Panc1 (cell line): ENCODE measurements around the gene MOV10. TPM values are rescaled to one million over a fixed set of nuclear protein-coding genes. Genes with fewer than 3 reads are reported as not detected.
"Not testable (repeated sequence)": the region's sequence is repeated elsewhere in the genome, so short reads cannot be mapped to it uniquely, and the experiment has no call there.

ENCODE experiments used
- ATAC-seq: fragments of 200-7000 bp; cut with Tn5 transposase; 2 replicates; pipeline ENCODE4 v1.9.1; 2020; ENCODE audit warnings: mild to moderate bottlenecking, moderate library complexity
- BruUV-seq: library from RNA; stranded (reverse); fragments of 400-500 nt; replicated peaks from 2 replicates; lab custom pipeline; 2021; lab: Mats Ljungman, UMichigan
- CTCF ChIA-PET: fragments of 300-600 bp; sonication (Branson Sonifier 250); formaldehyde crosslinking; loops from one replicate; lab custom pipeline; 2022; ENCODE audit warnings: antibody characterized with exemption; lab: Charles Lee
- POLR2A ChIA-PET: fragments of 300-600 bp; sonication (Branson Sonifier 250); formaldehyde crosslinking; loops from one replicate; lab custom pipeline; 2022; ENCODE audit warnings: antibody characterized with exemption; lab: Charles Lee
- DNase-seq: peaks from one replicate; pipeline ENCODE4 v3.0.0-alpha.2; 2010; ENCODE audit warnings: low read depth, low spot score
- H3K27ac ChIP-seq: 2 replicates; pipeline ENCODE4 v1.5.1; 2011; ENCODE audit warnings: mild to moderate bottlenecking, low read length, inconsistent platforms
- H3K27me3 ChIP-seq: fragments of 200-500 bp; sonication (Bioruptor generic); 2 replicates; pipeline ENCODE4 v1.6.0; 2014; ENCODE audit warnings: low read length, inconsistent platforms; ENCODE audit not compliant: control insufficient read depth, insufficient read depth
- H3K36me3 ChIP-seq: fragments of 200-500 bp; sonication (Bioruptor generic); 2 replicates; pipeline ENCODE4 v1.5.1; 2014; ENCODE audit warnings: inconsistent platforms, mild to moderate bottlenecking, low read length, moderate library complexity; ENCODE audit not compliant: control insufficient read depth, insufficient read depth
- H3K4me1 ChIP-seq: 2 replicates; pipeline ENCODE4 v1.5.1; 2011; ENCODE audit warnings: inconsistent platforms, mild to moderate bottlenecking, low read length, moderate library complexity; ENCODE audit not compliant: control insufficient read depth, insufficient read depth
- H3K4me3 ChIP-seq, 2 experiments: 2 replicates each; pipeline ENCODE4 v1.5.1; 2011 to 2012; ENCODE audit warnings: low read depth in 2 of 2, low read length in 2 of 2, mild to moderate bottlenecking in 2 of 2, inconsistent platforms in 1 of 2, moderate library complexity in 1 of 2
- H3K9me3 ChIP-seq: fragments of 200-500 bp; sonication (Bioruptor generic); 2 replicates; pipeline ENCODE4 v1.5.1; 2014; ENCODE audit warnings: low read depth, mild to moderate bottlenecking, inconsistent platforms, low read length, moderate library complexity; ENCODE audit not compliant: control insufficient read depth, insufficient read depth
- POLR2AphosphoS5 ChIP-seq: IDR thresholded peaks from 2 replicates; pipeline ENCODE4 v1.6.1; 2012; ENCODE audit warnings: mild to moderate bottlenecking, low read depth, low read length, moderate library complexity
- SIN3A ChIP-seq: IDR thresholded peaks from 2 replicates; pipeline ENCODE4 v1.6.1; 2012; ENCODE audit warnings: low read depth, mild to moderate bottlenecking, low read length, moderate library complexity, borderline replicate concordance; ENCODE audit not compliant: insufficient read depth
- TCF7L2 ChIP-seq: IDR thresholded peaks from 2 replicates; pipeline ENCODE4 v1.6.1; 2011; ENCODE audit warnings: mild to moderate bottlenecking, low read depth, low read length, inconsistent platforms
- in situ Hi-C: cut with HindIII; loops from 2 replicates; pipeline ENCODE4 v1.10.0; 2016; ENCODE audit warnings: low sequenced_read_pairs, low pct_unique_long_range_greater_than_20kb
- intact Hi-C: fragments of 100-400 bp; cut with micrococcal nuclease; formaldehyde crosslinking; loops from one replicate; pipeline ENCODE4 v1.10.0; 2022; ENCODE audit not compliant: unreplicated experiment
- total RNA-seq: library from RNA; stranded (reverse); gene quantifications from one replicate; pipeline ENCODE4 v1.2.1, GENCODE V29; 2021; ENCODE audit not compliant: unreplicated experiment
- TF ChIP-seq, protein P1 (sequence below), 2 experiments: IDR thresholded peaks; 2 replicates each; pipeline ENCODE4 v1.6.1; 2011 to 2012; ENCODE audit warnings: low read depth in 2 of 2, control low read depth in 1 of 2, low read length in 1 of 2, mild to moderate bottlenecking in 1 of 2, moderate library complexity in 1 of 2; ENCODE audit not compliant: insufficient read depth in 1 of 2
- TF ChIP-seq, protein P2 (sequence below): fragments of 450-650 bp; IDR thresholded peaks from 2 replicates; pipeline ENCODE4 v1.5.1; 2017; ENCODE audit warnings: mild to moderate bottlenecking

MOV10 gene
- total RNA-seq, 1 experiment from 2014 or later, result 106 TPM

DNA sequence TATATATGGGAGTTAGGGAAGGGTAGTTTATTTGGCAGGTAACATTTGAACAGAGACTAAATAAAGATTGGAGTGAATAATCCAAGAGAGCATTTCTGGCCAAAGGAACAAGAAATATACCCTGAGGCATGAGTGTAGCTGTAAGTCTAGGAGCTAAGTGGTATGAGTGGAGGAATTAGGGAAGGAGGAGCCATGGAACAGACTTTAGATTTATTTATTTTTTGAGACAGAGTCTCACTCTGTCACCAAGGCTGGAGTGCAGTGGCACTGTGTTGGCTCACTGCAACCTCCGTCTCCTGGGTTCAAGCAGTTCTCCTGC lies 36.4 kb upstream of the MOV10 start:
- no peak overlapping the region for H3K4me3 ChIP-seq
- H3K9me3 ChIP-seq, result no peaks in the 10 kb centered on the region
- ChIA-PET CTCF (no interaction called here), POLR2A (interaction anchor here (0.5 kb wide), 1 partner anchor 893 kb away, joined by 5 read pairs; no protein-coding TSS in a partner anchor)
- BruUV-seq, result no TSS peak
- peaks cover 51% of the 10 kb centered on the region for H3K4me1 ChIP-seq
- DNase-seq (no peak), ATAC-seq (peak; percentile 43)
- no peaks in the 10 kb centered on the region for H3K27me3 ChIP-seq
- H3K36me3 ChIP-seq, result no peaks in the 10 kb centered on the region; the same call in 1 of the 2 replicates
- peak overlapping the region; percentile 87 for H3K27ac ChIP-seq
- TF ChIP-seq TCF7L2 (no peak), SIN3A (no peak), POLR2AphosphoS5 (no peak)
- TF ChIP-seq, protein P1, sequence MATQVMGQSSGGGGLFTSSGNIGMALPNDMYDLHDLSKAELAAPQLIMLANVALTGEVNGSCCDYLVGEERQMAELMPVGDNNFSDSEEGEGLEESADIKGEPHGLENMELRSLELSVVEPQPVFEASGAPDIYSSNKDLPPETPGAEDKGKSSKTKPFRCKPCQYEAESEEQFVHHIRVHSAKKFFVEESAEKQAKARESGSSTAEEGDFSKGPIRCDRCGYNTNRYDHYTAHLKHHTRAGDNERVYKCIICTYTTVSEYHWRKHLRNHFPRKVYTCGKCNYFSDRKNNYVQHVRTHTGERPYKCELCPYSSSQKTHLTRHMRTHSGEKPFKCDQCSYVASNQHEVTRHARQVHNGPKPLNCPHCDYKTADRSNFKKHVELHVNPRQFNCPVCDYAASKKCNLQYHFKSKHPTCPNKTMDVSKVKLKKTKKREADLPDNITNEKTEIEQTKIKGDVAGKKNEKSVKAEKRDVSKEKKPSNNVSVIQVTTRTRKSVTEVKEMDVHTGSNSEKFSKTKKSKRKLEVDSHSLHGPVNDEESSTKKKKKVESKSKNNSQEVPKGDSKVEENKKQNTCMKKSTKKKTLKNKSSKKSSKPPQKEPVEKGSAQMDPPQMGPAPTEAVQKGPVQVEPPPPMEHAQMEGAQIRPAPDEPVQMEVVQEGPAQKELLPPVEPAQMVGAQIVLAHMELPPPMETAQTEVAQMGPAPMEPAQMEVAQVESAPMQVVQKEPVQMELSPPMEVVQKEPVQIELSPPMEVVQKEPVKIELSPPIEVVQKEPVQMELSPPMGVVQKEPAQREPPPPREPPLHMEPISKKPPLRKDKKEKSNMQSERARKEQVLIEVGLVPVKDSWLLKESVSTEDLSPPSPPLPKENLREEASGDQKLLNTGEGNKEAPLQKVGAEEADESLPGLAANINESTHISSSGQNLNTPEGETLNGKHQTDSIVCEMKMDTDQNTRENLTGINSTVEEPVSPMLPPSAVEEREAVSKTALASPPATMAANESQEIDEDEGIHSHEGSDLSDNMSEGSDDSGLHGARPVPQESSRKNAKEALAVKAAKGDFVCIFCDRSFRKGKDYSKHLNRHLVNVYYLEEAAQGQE (IDR thresholded peaks at IDR 0.05; ENCODE audit: insufficient read depth in 1 of 2, low read depth in 2 of 2, low read length in 1 of 2), result no peak
- TF ChIP-seq, protein P2, sequence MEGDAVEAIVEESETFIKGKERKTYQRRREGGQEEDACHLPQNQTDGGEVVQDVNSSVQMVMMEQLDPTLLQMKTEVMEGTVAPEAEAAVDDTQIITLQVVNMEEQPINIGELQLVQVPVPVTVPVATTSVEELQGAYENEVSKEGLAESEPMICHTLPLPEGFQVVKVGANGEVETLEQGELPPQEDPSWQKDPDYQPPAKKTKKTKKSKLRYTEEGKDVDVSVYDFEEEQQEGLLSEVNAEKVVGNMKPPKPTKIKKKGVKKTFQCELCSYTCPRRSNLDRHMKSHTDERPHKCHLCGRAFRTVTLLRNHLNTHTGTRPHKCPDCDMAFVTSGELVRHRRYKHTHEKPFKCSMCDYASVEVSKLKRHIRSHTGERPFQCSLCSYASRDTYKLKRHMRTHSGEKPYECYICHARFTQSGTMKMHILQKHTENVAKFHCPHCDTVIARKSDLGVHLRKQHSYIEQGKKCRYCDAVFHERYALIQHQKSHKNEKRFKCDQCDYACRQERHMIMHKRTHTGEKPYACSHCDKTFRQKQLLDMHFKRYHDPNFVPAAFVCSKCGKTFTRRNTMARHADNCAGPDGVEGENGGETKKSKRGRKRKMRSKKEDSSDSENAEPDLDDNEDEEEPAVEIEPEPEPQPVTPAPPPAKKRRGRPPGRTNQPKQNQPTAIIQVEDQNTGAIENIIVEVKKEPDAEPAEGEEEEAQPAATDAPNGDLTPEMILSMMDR, result no peak
- intact Hi-C loops, result no loop called here
- in situ Hi-C loops, result no loop called here

- POLR2A ChIA-PET, CTCF ChIA-PET, in situ Hi-C loops, DNase-seq, H3K9me3 ChIP-seq, H3K36me3 ChIP-seq, BruUV-seq, ATAC-seq, H3K27me3 ChIP-seq, H3K4me3 ChIP-seq, H3K27ac ChIP-seq, intact Hi-C loops: not testable (repeated sequence)
- H3K4me1 ChIP-seq, result peaks cover 47% of the 10 kb centered on the region
Measured at GRCh38 chr1:112640437-112640836, 34.0 kb upstream of the MOV10 start.

DNA sequence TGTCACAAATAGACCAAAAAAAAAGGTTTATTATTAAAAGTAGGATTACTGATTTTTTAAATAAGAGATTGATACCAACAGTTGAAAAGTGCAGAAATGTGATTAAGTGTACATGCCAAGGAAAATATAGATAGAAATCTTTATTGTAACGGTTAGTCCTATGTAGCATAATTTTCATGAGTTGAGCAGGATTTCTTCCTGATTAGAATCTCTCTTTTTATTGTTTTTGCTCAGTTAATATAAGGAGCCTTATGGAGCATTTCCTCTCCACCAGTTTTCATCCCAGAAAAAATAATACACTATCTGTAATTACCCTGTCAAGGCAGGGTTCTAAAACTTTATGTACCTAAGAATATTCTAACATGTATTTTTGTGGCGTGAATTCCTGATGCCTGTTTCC lies 31.4 kb upstream of the MOV10 start:
- ChIA-PET CTCF (no interaction called here), POLR2A (interaction anchor here (0.7 kb wide), 1 partner anchor 62 kb away, joined by 3 read pairs; no protein-coding TSS in a partner anchor)
- no peak for ATAC-seq
- TF ChIP-seq SIN3A (no peak), TCF7L2 (no peak), POLR2AphosphoS5 (no peak)
- TF ChIP-seq, protein P1 (IDR thresholded peaks at IDR 0.05; ENCODE audit: insufficient read depth in 1 of 2, low read depth in 2 of 2, low read length in 1 of 2), result no peak
- TF ChIP-seq, protein P2, result no peak
- Histone ChIP-seq H3K9me3 (no peaks in the 10 kb centered on the region), H3K4me3 (no peak overlapping the region), H3K36me3 (peaks cover 11% of the 10 kb centered on the region; the same call in 1 of the 2 replicates), H3K27me3 (no peaks in the 10 kb centered on the region), H3K27ac (peak overlapping the region; percentile 67), H3K4me1 (peaks cover 35% of the 10 kb centered on the region)
- no peak for DNase-seq
- intact Hi-C loops, result no loop called here
- TSS peak; percentile 42 for BruUV-seq
- in situ Hi-C loops, result no loop called here
